HG03342 (cell line): ENCODE results near the gene WWTR1.

Experiments
- ATAC-seq: cut with Tn5 transposase; IDR thresholded peaks from one replicate; pipeline ENCODE4 v1.9.1; 2021; ENCODE audit warnings: mild to moderate bottlenecking, moderate library complexity; ENCODE audit not compliant: unreplicated experiment

The WWTR1 gene

DNA sequence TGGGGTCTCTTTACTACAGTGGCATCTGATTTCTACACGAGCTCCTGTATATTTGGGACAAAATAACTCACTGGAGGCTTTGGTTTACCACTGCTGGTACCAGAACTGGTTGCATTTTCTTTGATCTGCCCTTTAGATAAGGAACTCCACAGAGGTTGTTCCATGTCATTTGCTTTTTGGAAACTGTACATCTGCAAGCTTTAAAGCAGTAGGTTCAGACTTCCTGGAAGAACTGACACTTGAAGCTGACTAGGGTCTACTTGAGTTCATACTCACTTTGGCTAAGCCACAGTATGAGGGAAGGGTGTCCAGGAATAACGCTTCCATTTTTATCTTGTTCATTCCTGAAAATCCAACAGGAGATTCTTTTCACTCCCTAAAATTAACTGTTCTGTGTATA lies 86.4 kb downstream of the WWTR1 start:
- ATAC-seq = no peak

GRCh38 chr3:149570016-149570415 lies 87.8 kb downstream of the WWTR1 start:
- no peak for ATAC-seq

- no peak for ATAC-seq
These were observed 90.4 kb downstream of the WWTR1 start for GRCh38 chr3:149567381-149567780.

- ATAC-seq = no peak
These were observed 91.4 kb downstream of the WWTR1 start for GRCh38 chr3:149566292-149566975.

- no peak for ATAC-seq
These were observed 93.7 kb downstream of the WWTR1 start for GRCh38 chr3:149564079-149564478.

- ATAC-seq = no peak
These were observed 94.7 kb downstream of the WWTR1 start for GRCh38 chr3:149563114-149563513.

- ATAC-seq = no peak
These were observed 97.2 kb downstream of the WWTR1 start for GRCh38 chr3:149560617-149561016.

- ATAC-seq = no peak
These were observed 97.8 kb downstream of the WWTR1 start for GRCh38 chr3:149560001-149560400.

GRCh38 chr3:149559525-149559924 lies 98.3 kb downstream of the WWTR1 start:
- ATAC-seq = no peak

DNA sequence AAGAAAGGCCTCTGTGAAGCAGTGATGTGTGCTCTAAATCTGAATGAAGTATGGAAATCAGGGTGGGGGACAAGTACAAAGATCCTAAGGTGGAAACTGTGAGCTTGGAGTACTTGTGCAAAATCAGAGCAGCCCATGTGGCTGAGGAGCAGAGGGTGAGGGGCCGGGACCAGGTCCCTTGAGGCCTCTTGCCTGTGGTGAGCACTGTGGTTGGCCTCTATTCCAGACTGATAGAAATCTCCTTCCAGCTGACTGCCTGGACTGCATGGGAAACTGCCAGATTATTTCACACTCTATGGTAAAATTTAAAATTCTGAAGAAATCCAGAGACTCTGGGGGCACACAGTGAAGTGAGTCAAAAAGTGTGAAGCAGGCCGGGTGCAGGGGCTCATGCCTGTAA lies 101.9 kb downstream of the WWTR1 start:
- no peak for ATAC-seq

DNA sequence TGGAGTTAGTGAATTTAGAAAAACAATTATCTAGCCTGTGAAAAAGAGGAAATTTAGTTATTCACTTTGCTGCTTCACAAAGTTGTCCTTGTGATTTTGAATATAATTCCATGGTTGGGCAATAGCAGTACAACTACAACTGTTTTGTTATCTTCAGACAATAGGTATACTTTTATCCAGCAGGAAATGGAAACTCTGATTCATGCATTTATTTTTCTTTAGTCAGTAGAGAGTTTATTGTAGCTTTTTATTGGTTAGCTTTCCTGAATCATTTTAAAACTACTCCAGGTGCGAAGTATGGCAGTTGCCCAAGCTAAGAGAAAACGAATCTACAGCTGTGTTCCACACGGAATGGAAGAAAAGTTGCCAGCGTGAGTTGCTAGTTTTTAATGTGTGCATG lies 103.0 kb downstream of the WWTR1 start:
- no peak for ATAC-seq

DNA sequence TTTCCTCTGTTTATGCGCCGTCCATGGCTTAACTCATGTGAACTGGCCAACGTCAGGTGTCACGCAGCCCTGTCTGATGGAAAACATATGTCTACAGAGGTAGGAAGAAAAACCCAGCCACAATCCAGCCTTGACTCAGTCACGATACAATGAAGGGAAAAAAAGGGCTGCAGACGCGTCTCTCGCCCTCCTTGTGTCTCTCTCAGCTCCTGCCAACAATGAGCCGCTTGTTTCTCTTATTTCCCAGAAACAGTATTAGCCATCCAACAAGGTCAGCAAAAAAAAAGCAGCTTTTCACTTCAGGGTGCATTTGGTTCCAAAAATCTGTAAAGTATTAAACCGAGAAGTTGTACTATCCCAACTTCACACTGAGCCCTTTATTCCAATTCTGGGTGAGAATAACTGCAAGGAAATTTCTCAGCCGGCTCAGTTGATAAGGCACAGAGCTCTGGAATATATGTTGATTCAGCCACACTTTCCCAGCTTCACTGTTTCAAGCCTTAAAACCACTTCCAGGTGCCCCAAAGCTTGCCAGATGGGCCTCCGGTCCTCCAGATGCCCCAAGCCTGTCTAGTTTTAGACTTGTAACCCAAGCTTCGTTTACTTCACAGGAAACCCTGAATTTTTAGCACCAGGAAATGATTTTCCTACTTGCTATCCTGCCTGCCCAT lies 103.9 kb downstream of the WWTR1 start:
- ATAC-seq = no peak

DNA sequence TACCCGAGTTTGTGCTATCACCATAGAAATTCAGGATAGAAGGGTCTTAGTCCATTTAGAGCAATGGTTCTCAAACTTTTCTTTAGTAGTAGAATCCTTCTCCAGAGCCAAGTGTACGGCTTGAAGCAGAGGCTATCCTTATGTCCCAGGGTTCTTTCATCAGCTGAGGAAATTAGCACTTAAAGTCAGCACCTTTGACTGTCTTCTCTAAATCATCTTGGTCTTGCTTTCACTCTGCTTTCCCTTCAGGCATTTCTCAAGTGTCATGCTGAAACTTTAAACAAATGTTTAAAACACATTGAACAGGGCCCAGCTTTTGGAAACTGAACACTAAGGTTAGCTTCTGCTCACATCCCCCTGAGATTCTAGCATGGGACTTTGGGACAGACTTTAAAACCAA lies 105.1 kb downstream of the WWTR1 start:
- no peak for ATAC-seq

DNA sequence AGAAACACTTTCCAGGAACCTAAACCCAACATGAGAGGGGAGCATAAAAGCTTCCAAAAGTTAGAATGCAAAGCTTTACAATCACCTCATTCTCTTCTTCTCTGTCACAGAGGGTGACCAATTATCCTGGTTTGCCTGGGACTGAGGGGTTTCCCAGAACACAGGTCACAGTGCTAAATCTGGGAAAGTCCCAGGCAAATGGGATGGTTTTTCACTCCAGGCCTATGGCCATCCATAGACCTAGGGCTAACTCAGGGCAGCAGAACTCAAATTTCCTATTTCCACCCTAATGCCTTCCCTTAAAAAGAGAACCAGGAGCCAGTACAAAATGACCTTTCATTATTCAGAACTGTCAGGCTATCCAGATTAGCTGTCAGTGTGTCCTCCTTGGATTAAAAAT lies 106.3 kb downstream of the WWTR1 start:
- ATAC-seq = no peak

DNA sequence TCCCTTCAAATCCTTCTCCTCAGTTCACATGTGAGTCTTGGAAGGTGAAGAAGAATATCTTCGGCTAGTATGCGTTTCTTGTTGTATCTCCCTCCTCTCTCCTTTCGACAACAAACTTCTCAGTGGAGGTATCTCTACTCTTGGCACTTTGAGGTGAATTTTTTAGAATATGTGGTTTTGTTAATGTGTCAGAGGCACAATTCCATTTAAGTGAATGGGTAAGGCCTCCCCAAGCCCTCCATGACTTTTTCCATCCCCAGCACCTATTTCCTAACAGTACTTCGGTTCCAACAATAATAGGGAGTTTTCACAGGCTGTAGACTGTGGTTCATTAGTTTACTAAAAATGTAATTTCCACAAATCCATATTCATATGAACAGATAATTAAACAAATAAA lies 109.2 kb downstream of the WWTR1 start:
- no peak for ATAC-seq

DNA sequence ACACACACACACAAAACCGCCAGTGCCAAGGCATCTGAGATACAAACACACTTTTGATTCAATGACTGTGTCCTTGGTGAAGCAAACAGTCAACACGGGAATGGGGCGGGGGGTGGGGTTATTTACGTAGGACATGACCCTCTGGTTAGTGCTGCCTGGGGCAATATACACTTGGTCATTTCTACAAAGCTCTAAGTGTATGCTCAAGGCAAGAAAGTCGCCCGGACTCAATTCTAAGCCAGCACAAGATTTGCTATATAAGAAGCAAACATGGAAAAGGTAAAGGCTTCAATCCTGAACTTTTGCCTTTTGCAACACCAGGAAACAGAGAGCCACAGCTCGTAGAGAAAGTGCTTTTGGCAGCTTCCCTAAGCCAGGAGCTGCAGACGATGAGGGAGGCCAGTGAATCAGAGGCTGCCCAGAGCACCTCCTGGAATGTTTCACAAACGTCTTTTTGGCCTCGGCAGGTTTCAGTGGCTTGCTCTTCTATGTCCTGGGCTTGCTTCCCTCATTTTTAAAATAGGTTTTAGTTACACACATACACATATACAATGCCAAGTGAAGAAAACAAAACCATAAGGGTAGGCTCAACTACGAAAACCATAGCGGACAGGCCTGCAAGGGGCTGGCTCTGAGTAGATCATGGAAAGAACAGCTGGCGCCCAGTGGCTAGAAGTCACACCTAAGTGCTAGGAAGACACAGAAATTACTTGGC lies 109.7 kb downstream of the WWTR1 start:
- ATAC-seq = no peak

DNA sequence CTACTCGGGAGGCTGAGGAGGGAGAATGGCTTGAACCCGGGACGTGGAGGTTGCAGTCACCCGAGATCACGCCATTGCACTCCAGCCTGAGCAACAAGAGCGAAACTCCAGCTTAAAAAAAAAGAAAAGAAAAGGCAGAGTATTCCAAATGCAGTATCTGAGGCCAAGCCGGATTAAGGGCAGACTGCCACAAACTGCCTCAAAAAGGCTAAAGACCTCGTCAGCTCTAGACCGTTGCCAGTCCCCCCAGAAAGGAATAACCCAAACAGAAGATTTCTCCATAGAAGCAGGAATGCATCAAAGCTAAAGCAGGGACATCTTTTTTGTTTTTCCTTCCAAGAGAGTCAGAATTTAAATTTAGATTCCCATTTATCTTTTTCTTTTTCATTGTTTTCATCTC lies 110.4 kb downstream of the WWTR1 start:
- ATAC-seq = no peak

- no peak for ATAC-seq
These were observed 112.8 kb downstream of the WWTR1 start for GRCh38 chr3:149545049-149545448.

DNA sequence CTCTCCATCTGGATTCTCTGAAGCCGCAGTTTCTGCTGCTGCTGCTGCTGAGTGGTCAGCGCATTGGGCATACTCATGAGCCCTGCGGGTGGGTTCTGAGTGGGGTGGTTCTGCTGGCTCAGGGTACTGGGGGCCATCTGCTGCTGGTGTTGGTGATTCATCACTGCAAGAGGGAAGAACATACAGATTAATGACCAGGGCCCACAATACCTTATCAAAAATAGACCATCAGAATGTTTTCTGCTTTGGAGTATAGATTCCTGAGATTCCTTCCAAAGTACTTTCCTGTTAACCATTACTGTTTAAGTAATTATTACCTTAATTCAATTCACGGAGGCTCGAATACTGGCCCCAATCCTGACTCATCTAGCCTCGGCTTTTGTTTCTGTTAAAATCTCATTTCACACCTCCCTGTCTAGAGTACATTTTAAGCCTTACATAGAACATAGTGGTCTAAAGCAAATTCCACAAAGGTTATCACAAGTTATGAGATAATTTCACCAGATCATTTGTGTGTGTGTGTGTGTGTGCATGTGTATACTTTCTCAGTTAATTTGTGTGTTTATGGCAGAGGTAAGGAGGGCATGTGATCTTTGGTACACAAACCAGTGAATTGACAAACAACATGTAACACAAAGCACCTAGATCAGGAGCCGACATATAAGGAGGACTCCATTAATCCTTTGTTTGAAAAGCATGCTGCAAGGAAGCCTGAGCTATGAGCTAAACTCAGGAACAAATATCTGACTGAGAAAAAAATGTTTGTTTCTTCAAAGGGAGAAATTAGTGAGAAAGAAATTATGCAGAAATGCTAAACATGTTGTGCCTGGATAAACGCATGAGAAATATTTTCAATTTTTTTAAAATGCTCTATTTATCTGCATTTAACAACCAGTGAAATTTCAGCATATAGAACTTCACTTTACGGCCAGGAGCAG lies 115.2 kb downstream of the WWTR1 start:
- no peak for ATAC-seq

DNA sequence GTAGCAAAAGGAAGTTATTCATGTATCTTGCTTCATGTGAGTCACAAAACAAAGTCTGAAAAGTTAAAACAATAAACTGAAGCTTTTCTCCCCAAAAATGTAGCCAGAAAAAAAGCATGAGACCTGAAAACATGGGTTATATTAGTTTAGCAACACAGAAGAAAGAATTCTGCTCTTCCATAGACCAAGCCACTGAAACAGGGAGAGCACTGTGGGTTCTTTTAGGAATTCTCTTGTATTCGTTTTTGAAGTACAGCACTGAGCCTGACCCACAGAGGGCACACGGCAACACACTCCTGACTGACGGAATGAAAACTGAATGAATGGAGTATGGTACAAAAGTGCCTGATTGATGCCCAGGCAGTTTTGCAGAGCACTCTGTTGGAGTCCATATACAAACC lies 116.7 kb downstream of the WWTR1 start:
- no peak for ATAC-seq

GRCh38 chr3:149538371-149538770 lies 119.5 kb downstream of the WWTR1 start:
- ATAC-seq = no peak
